Measurements from ENCODE around the gene RGS6.
A peak's percentile ranks its signal among the peaks of the same experiment; 100 is the strongest.

The RGS6 gene

GRCh38 chr14:72513346-72513745 is 581.1 kb downstream of the RGS6 start:
- Mint-ChIP-seq H3K9me3 (no peaks in the 10 kb centered on the region), H3K4me3 (no peak overlapping the region), H3K36me3 (no peaks in the 10 kb centered on the region), H3K27ac (no peak overlapping the region), H3K4me1 (peaks cover 19% of the 10 kb centered on the region), H3K27me3 (peaks cover 3% of the 10 kb centered on the region)

DNA sequence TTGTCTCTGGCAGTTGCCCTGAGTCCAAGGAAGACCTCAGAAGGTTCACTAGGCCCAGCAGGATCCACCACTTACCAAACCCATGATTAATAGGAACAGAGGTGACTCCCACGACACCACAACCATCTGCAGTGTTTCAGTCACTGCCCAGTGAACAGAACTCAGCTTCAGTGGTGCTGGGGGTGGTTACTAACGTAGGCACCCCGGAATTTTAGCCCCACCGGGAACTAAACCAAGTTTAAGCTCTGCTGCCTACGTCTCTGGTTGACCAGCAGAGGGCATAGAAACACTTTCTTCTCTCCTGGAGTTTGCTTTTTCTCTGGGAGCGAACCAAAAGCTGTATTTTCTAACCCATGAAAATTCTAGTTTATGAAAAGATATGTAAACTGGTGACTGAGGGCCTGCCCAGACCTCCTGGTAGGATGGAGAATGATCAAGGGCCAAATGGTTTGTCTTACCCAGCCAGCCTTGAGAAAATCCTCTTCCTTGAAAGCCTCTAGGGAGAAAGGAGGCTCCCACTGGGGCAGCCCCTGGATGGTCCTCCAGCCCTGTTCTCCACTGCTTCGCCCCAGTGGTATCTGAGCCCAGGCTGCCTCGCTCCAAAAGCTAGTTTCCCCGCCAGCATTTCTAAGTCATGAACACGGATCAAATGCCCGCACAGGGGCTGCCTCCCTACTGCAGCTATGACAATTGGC is 581.9 kb downstream of the RGS6 start:
- Mint-ChIP-seq H3K4me3 (no peak overlapping the region), H3K9me3 (no peaks in the 10 kb centered on the region), H3K36me3 (no peaks in the 10 kb centered on the region), H3K27me3 (peaks cover 3% of the 10 kb centered on the region), H3K27ac (no peak overlapping the region), H3K4me1 (peaks cover 26% of the 10 kb centered on the region)

DNA sequence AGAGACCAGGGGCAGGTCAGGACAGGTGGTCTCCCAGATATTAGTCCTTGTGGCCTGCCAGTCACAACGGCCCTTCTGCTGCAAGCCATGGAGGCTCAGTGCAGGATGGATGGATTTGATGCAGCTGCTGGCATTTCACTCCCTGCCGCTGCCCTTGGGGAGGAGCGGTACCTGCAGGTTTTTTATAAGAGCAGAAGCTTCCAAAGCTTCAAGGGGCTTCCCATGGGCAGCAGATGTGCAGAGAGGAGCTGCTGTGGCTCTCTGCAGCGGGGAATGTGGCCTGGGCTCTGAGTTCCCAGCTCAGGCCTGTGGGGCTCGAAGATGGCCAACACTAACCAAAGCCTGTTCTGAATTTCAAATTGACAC is 582.4 kb downstream of the RGS6 start:
- Mint-ChIP-seq H3K4me3 (no peak overlapping the region), H3K4me1 (peaks cover 32% of the 10 kb centered on the region), H3K36me3 (no peaks in the 10 kb centered on the region), H3K9me3 (no peaks in the 10 kb centered on the region), H3K27me3 (peaks cover 3% of the 10 kb centered on the region), H3K27ac (no peak overlapping the region)

GRCh38 chr14:72515779-72516770 is 583.8 kb downstream of the RGS6 start:
- no peak overlapping the region for H3K4me3 Mint-ChIP-seq
- peaks cover 3% of the 10 kb centered on the region for H3K27me3 Mint-ChIP-seq
- H3K4me1 Mint-ChIP-seq = peaks cover 46% of the 10 kb centered on the region
- H3K9me3 Mint-ChIP-seq = no peaks in the 10 kb centered on the region
- H3K36me3 Mint-ChIP-seq = no peaks in the 10 kb centered on the region
- no peak overlapping the region for H3K27ac Mint-ChIP-seq

DNA sequence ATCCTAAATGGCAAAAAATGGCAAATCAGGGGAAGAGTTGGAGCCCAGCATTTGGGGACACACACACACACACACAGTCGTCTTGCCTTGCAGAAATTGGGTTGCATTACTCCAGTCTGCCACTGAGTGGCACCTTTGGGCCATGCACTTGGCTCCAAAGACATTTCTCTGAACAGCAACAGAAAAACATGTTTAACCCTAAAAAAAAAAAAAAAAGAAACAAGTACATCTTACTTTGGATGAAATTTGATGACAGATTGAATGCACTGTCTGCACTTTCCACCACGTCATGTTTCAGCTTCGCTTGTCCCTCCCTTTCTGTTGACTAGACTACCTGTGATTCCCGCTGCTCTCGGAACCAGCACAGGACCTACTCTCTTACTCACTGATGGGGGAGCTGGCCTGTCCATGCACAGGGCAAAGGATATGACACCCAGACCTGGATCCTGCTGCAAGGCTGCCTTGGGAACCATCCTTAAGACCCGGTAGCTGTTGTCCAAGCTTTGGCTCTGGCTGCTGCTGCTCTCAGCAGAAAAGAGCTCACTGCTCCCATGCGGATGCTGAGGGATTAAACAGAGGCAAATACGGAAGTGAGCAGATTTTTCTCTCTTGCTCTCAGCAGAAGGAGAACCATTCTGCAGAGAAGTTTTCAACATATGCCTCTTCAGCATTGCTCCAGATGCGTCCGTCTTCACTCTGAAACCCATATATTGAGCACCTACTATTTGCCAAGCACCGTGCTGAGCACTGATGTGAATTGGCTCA is 584.9 kb downstream of the RGS6 start:
- Mint-ChIP-seq H3K27me3 (no peaks in the 10 kb centered on the region), H3K36me3 (no peaks in the 10 kb centered on the region), H3K4me1 (peaks cover 55% of the 10 kb centered on the region), H3K27ac (peak overlapping the region; percentile 21), H3K4me3 (no peak overlapping the region), H3K9me3 (peaks cover 6% of the 10 kb centered on the region)

DNA sequence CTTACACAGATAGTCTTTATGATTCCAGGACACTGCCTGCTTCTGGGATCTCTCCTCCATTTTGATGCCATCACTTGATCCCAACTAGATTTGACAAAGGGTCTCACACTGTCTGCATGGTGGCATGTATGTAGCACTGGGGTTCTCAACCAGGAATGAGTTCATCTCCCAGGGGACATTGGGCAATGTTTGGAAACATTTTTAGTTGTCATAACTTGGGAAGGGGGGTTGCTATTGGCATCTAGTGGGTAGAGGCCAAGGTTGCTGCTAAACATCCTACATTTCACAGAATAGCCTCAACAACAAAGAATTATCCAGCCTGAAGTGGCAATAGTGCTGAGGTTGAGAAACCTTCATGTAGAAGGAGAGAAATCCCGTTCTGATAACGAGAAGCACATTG is 585.5 kb downstream of the RGS6 start:
- no peak overlapping the region for H3K4me3 Mint-ChIP-seq
- H3K27ac Mint-ChIP-seq = peak overlapping the region; percentile 46
- H3K4me1 Mint-ChIP-seq = peaks cover 57% of the 10 kb centered on the region
- no peaks in the 10 kb centered on the region for H3K27me3 Mint-ChIP-seq
- H3K36me3 Mint-ChIP-seq = no peaks in the 10 kb centered on the region
- H3K9me3 Mint-ChIP-seq = peaks cover 6% of the 10 kb centered on the region

DNA sequence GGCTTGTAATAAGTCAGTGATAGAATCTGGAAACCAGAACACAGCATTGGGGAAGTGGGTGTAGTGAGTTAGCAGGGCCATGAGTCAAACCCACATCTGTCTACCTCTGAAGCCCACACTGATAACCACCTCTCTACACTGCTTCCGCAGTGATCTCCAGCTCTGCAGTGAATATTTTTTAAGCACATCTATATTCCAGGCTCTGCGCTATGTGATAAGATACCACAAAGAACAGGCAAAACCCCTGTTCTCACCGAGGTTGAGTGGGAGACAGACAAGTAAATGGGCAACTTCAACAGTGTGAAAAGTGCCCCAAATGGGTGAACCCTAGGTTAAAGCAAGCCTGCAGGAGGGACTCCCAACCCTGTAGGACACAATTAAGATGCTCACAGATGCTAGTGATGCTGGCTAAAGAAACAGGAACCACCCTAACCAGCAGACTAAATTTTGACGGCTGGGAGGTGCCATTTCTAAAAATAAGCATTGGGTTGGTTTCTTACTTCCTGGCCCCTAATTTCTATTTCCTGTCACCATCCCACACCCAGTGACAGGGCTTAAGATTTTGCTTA is 586.7 kb downstream of the RGS6 start:
- Mint-ChIP-seq H3K9me3 (peaks cover 6% of the 10 kb centered on the region), H3K27me3 (no peaks in the 10 kb centered on the region), H3K36me3 (no peaks in the 10 kb centered on the region), H3K27ac (peak overlapping the region; percentile 89), H3K4me3 (peak overlapping the region; percentile 71), H3K4me1 (peaks cover 57% of the 10 kb centered on the region)

DNA sequence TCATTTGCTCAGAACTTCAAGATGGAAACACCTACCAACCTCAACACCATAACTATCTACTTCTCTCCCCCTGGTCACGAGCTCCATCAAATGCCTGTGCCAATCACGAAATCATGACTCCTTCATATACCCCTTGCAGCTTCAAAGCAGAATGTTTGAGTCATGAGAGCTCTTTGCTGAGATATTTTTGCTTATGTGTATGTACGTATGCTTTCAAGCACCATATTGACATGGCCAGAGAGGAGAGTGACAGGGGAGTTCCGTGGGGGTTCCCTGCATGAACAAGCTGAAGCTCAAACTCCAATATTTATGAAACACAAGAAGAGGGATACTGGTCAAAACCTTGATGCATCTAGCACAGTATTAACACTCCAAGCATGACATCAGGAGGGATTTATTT is 587.3 kb downstream of the RGS6 start:
- Mint-ChIP-seq H3K27ac (peak overlapping the region; percentile 89), H3K27me3 (no peaks in the 10 kb centered on the region), H3K36me3 (no peaks in the 10 kb centered on the region), H3K4me1 (peaks cover 63% of the 10 kb centered on the region), H3K4me3 (peak overlapping the region; percentile 63), H3K9me3 (peaks cover 6% of the 10 kb centered on the region)

DNA sequence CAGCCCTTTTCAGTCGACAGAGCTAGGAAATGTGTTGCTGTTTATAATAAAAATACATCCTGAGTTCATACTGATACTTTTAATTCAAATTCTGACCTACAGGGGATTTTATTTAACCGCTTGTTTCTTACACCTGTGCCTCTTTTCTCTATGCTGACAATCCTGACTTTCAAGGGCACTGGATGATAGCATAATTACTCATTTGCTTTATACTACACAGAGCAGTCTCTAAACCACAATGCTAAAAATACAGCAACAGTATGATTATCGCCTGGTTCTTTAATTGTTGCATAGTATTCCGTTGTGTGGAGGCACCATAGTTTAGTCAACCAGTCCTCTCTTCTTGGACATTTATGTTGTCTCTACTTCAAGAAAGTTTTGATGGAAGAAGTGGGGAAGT is 588.8 kb downstream of the RGS6 start:
- peak overlapping the region; percentile 6 for H3K4me3 Mint-ChIP-seq
- H3K4me1 Mint-ChIP-seq = peaks cover 70% of the 10 kb centered on the region
- H3K27ac Mint-ChIP-seq = peak overlapping the region; percentile 80
- H3K9me3 Mint-ChIP-seq = peaks cover 6% of the 10 kb centered on the region
- no peaks in the 10 kb centered on the region for H3K27me3 Mint-ChIP-seq
- no peaks in the 10 kb centered on the region for H3K36me3 Mint-ChIP-seq

DNA sequence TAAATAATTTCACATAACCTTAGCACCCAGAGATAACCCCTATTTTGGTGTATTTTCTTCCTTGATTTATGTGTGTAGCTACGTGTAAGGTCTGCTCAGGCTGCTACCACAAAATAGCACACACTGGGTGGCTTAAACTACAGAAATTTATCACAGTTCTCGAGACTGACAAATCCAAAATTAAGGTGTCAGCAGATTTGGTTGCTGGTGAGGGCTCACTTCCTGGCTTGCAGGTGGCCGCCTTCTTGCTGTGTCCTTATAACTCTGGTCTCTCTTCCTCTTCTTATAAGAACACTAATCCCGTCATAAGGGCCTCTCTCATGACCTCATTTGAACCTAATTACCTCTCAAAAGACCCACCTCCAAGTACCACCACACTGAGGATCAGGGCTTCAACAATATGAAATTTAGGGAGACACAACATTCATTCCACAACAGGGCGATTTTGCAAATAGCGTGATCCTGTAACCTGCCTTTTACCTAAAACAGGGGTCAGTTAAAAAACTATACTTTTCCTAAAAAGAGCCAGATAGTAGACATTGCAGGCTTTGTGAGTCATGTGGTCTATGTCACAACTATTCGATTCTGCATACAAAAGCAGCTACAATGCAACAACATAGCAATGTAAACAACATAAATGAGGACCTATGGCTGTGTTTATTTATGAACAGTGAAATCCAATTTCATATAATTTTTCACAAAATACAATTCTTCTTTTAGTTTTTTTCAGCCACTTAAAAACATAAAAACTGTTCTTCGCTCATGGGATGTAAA is 589.9 kb downstream of the RGS6 start:
- no peaks in the 10 kb centered on the region for H3K27me3 Mint-ChIP-seq
- peaks cover 63% of the 10 kb centered on the region for H3K4me1 Mint-ChIP-seq
- no peak overlapping the region for H3K4me3 Mint-ChIP-seq
- no peak overlapping the region for H3K27ac Mint-ChIP-seq
- H3K9me3 Mint-ChIP-seq = peaks cover 6% of the 10 kb centered on the region
- H3K36me3 Mint-ChIP-seq = no peaks in the 10 kb centered on the region

GRCh38 chr14:72522847-72523246 is 590.6 kb downstream of the RGS6 start:
- peaks cover 56% of the 10 kb centered on the region for H3K4me1 Mint-ChIP-seq
- H3K4me3 Mint-ChIP-seq = no peak overlapping the region
- no peak overlapping the region for H3K27ac Mint-ChIP-seq
- H3K27me3 Mint-ChIP-seq = no peaks in the 10 kb centered on the region
- H3K9me3 Mint-ChIP-seq = peaks cover 6% of the 10 kb centered on the region
- no peaks in the 10 kb centered on the region for H3K36me3 Mint-ChIP-seq

DNA sequence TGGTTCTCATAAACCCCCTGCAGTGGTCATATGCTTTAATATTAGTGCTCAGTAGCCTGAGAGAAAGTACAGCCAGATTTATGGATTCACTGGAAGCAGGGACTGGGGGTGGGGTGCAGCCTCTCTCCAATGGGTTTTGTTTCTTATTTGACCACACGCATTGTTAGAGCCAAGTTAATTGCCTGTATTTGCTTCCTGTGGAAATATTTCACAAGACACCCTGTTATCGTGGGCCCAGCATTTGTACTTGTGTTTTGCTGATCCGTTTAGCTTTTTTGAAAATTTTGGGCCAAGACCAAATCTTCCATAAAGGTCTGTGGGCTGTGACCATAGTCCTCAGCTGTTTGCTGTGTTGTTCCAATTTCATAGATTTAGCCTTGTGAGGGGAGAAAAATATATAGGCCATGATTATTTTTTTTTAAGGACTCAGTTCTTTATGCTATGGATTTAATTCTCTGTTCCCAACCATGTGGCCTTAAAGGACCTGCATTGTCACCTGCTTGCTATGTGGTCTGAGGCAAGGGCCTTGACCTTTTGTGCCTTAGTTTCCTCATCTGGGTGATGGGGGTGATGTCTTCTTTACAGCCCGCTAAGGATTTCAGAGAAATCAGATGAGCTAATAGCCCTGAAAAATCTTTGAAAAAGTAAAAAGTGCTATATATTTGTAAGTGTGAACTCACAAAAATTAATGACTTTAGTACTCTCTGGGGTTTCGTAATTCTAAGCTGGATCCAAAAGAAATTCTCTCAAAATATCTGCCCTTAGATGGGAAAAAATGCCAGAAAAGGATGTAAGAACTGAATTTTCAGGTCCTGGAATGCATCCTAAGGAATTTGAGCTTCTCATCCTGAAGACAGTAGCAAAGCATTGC is 591.4 kb downstream of the RGS6 start:
- Mint-ChIP-seq H3K27ac (no peak overlapping the region), H3K27me3 (no peaks in the 10 kb centered on the region), H3K36me3 (no peaks in the 10 kb centered on the region), H3K9me3 (peaks cover 6% of the 10 kb centered on the region), H3K4me1 (peaks cover 53% of the 10 kb centered on the region), H3K4me3 (no peak overlapping the region)

DNA sequence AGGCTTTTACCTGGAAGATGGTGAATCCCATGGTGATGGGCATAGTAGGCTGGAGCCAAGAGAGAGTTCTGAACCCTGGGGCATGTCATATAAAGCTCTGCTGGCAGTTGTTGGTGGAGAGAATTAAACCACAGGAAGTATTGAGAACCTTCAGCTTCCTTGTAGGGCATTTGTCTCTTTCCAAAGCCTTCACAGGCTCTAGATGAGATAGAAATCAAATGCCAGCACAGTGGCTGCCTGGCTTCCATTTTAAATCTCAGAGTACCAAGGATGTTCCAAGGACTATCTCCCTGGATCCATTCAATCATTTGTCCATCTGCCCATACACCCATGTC is 592.0 kb downstream of the RGS6 start:
- peaks cover 6% of the 10 kb centered on the region for H3K9me3 Mint-ChIP-seq
- H3K27ac Mint-ChIP-seq = no peak overlapping the region
- no peaks in the 10 kb centered on the region for H3K36me3 Mint-ChIP-seq
- no peak overlapping the region for H3K4me3 Mint-ChIP-seq
- H3K4me1 Mint-ChIP-seq = peaks cover 47% of the 10 kb centered on the region
- H3K27me3 Mint-ChIP-seq = no peaks in the 10 kb centered on the region
